MM.1S (cell line): Measurements from ENCODE around the gene C3orf49.

Source experiments
- DNase-seq: peaks from one replicate; pipeline ENCODE4 v3.0.0-alpha.2; 2015
- H2AFZ ChIP-seq: fragments of 300-600 bp; sonication (generic); 2 replicates; pipeline ENCODE4 v1.6.0; 2016; ENCODE audit warnings: antibody characterized with exemption, low read length
- H3F3A ChIP-seq: fragments of 300-600 bp; sonication (generic); 2 replicates; pipeline ENCODE4 v1.6.1; 2016; ENCODE audit warnings: mild to moderate bottlenecking, antibody characterized with exemption, low read length, moderate library complexity, mixed read lengths; ENCODE audit not compliant: insufficient read depth
- H3K27ac ChIP-seq: fragments of 300-600 bp; sonication (generic); 2 replicates; pipeline ENCODE4 v1.5.1; 2016; ENCODE audit warnings: mild to moderate bottlenecking, low read length
- H3K27me3 ChIP-seq: fragments of 300-600 bp; sonication (generic); replicated peaks from 2 replicates; pipeline ENCODE4 v1.6.0; 2016; ENCODE audit warnings: low read length; ENCODE audit not compliant: insufficient read depth
- H3K36me3 ChIP-seq: fragments of 300-600 bp; sonication (generic); replicated peaks from 2 replicates; pipeline ENCODE4 v1.6.1; 2016; ENCODE audit warnings: mild to moderate bottlenecking, low read length, mixed read lengths; ENCODE audit not compliant: insufficient read depth
- H3K4me1 ChIP-seq: fragments of 300-600 bp; sonication (generic); 2 replicates; pipeline ENCODE4 v1.6.1; 2016; ENCODE audit warnings: low read length, mixed read lengths
- H3K4me2 ChIP-seq: fragments of 300-600 bp; sonication (generic); 2 replicates; pipeline ENCODE4 v1.6.0; 2016; ENCODE audit warnings: low read depth, low read length
- H3K4me3 ChIP-seq: fragments of 300-600 bp; sonication (generic); 2 replicates; pipeline ENCODE4 v1.5.1; 2016; ENCODE audit warnings: low read length, mixed read lengths
- H3K79me2 ChIP-seq: fragments of 300-600 bp; sonication (generic); 2 replicates; pipeline ENCODE4 v1.6.1; 2016; ENCODE audit warnings: mixed run types, low read length, mixed read lengths
- H3K9ac ChIP-seq: fragments of 300-600 bp; sonication (generic); 2 replicates; pipeline ENCODE4 v1.6.1; 2016; ENCODE audit warnings: low read length, mixed read lengths
- H3K9me2 ChIP-seq: fragments of 300-600 bp; sonication (generic); replicated peaks from 2 replicates; pipeline ENCODE4 v1.6.1; 2016; ENCODE audit warnings: mild to moderate bottlenecking, low read length, mixed read lengths; ENCODE audit not compliant: insufficient read depth
- H3K9me3 ChIP-seq: fragments of 300-600 bp; sonication (generic); replicated peaks from 2 replicates; pipeline ENCODE4 v1.6.1; 2016; ENCODE audit warnings: mild to moderate bottlenecking, low read length, mixed read lengths; ENCODE audit not compliant: insufficient read depth
- H4K20me1 ChIP-seq: fragments of 300-600 bp; sonication (generic); 2 replicates; pipeline ENCODE4 v1.6.1; 2016; ENCODE audit warnings: mild to moderate bottlenecking, low read length, moderate library complexity, mixed read lengths; ENCODE audit not compliant: insufficient read depth
- CTCF ChIP-seq: fragments of 300-600 bp; sonication (generic); IDR thresholded peaks from 2 replicates; pipeline ENCODE4 v1.5.1; 2016; ENCODE audit warnings: antibody characterized with exemption, low read length, mixed read lengths
- EZH2 ChIP-seq: fragments of 300-600 bp; sonication (generic); optimal IDR thresholded peaks from 2 replicates; pipeline ENCODE3; 2017; ENCODE audit warnings: low read depth, mild to moderate bottlenecking, antibody characterized with exemption, low read length, mixed read lengths
- EZH2phosphoT487 ChIP-seq: fragments of 300-600 bp; sonication (generic); IDR thresholded peaks from 2 replicates; pipeline ENCODE4 v1.6.1; 2018; ENCODE audit warnings: antibody characterized with exemption, low read length

C3orf49 gene

GRCh38 chr3:63867225-63867624 is 48.1 kb downstream of the C3orf49 start:
- no peak for TF ChIP-seq CTCF
- TF ChIP-seq EZH2phosphoT487, result no peak
- TF ChIP-seq EZH2, result no peak
- no peak for DNase-seq
- no peaks in the 10 kb centered on the region for H3F3A ChIP-seq
- no peak overlapping the region for H3K27ac ChIP-seq
- no peaks in the 10 kb centered on the region for H3K36me3 ChIP-seq
- peaks cover 15% of the 10 kb centered on the region for H3K4me1 ChIP-seq
- H2AFZ ChIP-seq, result no peak overlapping the region
- H3K27me3 ChIP-seq, result no peaks in the 10 kb centered on the region
- H3K9me2 ChIP-seq, result no peaks in the 10 kb centered on the region
- H4K20me1 ChIP-seq, result no peaks in the 10 kb centered on the region
- no peak overlapping the region for H3K4me3 ChIP-seq
- H3K4me2 ChIP-seq, result no peak overlapping the region
- peaks cover 86% of the 10 kb centered on the region for H3K79me2 ChIP-seq
- H3K9me3 ChIP-seq, result no peaks in the 10 kb centered on the region
- H3K9ac ChIP-seq, result no peak overlapping the region

DNA sequence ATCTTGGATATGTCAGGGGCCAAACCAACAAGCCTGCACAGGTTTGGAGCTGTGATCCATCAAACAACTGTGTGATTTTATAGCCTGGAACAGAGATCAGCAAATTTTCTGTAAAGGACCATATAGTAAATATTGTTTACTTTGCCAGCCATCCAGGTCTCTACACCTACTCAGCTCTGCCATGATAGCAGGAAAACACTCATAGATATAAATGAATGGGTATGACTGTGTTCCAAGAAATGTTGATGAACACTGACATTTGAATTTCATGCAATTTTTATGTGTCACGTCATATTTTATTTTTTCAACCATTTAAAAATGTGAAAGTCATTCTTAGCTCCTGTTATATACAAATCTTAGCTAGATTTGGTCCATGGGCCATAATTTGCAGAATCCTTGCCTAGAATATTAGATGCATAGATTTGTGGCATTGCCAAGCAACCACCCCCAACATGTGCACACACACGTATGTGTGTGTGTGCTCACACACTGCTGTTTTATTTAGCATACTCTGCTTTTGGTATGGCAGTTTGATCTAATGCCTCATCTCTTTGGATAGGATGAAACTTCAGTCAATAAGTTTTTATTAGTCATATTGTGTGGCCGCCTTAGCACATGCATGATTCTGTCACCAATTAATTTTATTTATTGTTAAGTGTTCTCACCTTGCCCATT is 51.0 kb downstream of the C3orf49 start:
- Histone ChIP-seq H3K4me1 (peaks cover 5% of the 10 kb centered on the region), H3K4me2 (no peak overlapping the region), H3K79me2 (peaks cover 90% of the 10 kb centered on the region), H2AFZ (no peak overlapping the region), H3K27me3 (no peaks in the 10 kb centered on the region), H3K27ac (no peak overlapping the region), H3K9me2 (no peaks in the 10 kb centered on the region), H3K9ac (no peak overlapping the region), H3K9me3 (no peaks in the 10 kb centered on the region), H3K4me3 (no peak overlapping the region), H3F3A (no peaks in the 10 kb centered on the region), H3K36me3 (no peaks in the 10 kb centered on the region), H4K20me1 (no peaks in the 10 kb centered on the region)
- DNase-seq, result no peak
- TF ChIP-seq EZH2, result no peak
- no peak for TF ChIP-seq CTCF
- no peak for TF ChIP-seq EZH2phosphoT487

GRCh38 chr3:63870615-63871005 is 51.5 kb downstream of the C3orf49 start:
- H3K27me3 ChIP-seq, result no peaks in the 10 kb centered on the region
- H3K4me2 ChIP-seq, result no peak overlapping the region
- H3K36me3 ChIP-seq, result no peaks in the 10 kb centered on the region
- no peak overlapping the region for H3K27ac ChIP-seq
- H3K9ac ChIP-seq, result no peak overlapping the region
- H3F3A ChIP-seq, result no peaks in the 10 kb centered on the region
- H3K9me2 ChIP-seq, result no peaks in the 10 kb centered on the region
- H2AFZ ChIP-seq, result no peak overlapping the region
- H3K79me2 ChIP-seq, result peaks cover 91% of the 10 kb centered on the region
- 0 out of 2 replicates have a peak, but pooled peaks cover 2% of the 10 kb centered on the region for H3K4me1 ChIP-seq
- TF ChIP-seq CTCF (no peak), EZH2 (no peak), EZH2phosphoT487 (no peak)
- H3K4me3 ChIP-seq, result no peak overlapping the region
- H3K9me3 ChIP-seq, result no peaks in the 10 kb centered on the region
- no peaks in the 10 kb centered on the region for H4K20me1 ChIP-seq
- no peak for DNase-seq
